H1 (cell line): ENCODE measurements around the gene CEP104. TPM values are rescaled to one million over a fixed set of nuclear protein-coding genes. Genes with fewer than 3 reads are reported as not detected.

Source experiments
- CTCF ChIA-PET: fragments of 300-600 bp; sonication (Branson Sonifier 250); formaldehyde crosslinking; loops from one replicate; lab custom pipeline; 2021; ENCODE audit not compliant: partially characterized antibody; lab: Charles Lee
- POLR2A ChIA-PET: fragments of 300-600 bp; sonication (Branson Sonifier 250); formaldehyde crosslinking; loops from one replicate; lab custom pipeline; 2021; ENCODE audit warnings: inconsistent platforms; ENCODE audit not compliant: partially characterized antibody; lab: Charles Lee
- DNase-seq, 2 experiments: peaks; one replicate each; pipeline versions ENCODE4 v3.0.0 to v3.0.0-alpha.2; 2010 to 2022; ENCODE audit warnings: low spot score in 2 of 2, low read depth in 1 of 2, mixed read lengths in 1 of 2
- FAIRE-seq: peaks from 2 replicates; lab custom pipeline; 2011; peaks lifted over from hg19 to GRCh38; lab: Jason Lieb, UNC
- H2AFZ ChIP-seq: 2 replicates; pipeline ENCODE4 v1.8.1; 2012; ENCODE audit warnings: low read length, inconsistent platforms
- H2AK5ac ChIP-seq: 2 replicates; pipeline ENCODE4 v1.6.1; 2013; ENCODE audit warnings: low read depth, low read length
- H2BK120ac ChIP-seq: replicated peaks from 2 replicates; pipeline ENCODE3; 2013; ENCODE audit warnings: low read depth, low read length, inconsistent platforms
- H2BK12ac ChIP-seq: 2 replicates; pipeline ENCODE4 v1.6.1; 2013; ENCODE audit warnings: low read depth, low read length
- H2BK15ac ChIP-seq: 2 replicates; pipeline ENCODE4 v1.6.1; 2013; ENCODE audit warnings: low read length
- H2BK20ac ChIP-seq: 2 replicates; pipeline ENCODE4 v1.6.1; 2013; ENCODE audit warnings: low read length
- H2BK5ac ChIP-seq: 2 replicates; pipeline ENCODE4 v1.6.1; 2013; ENCODE audit warnings: low read depth, low read length
- H3K14ac ChIP-seq: 2 replicates; pipeline ENCODE4 v1.6.1; 2013; ENCODE audit warnings: inconsistent platforms; ENCODE audit not compliant: insufficient read length
- H3K18ac ChIP-seq: 2 replicates; pipeline ENCODE4 v1.6.1; 2013; ENCODE audit warnings: low read length; ENCODE audit errors: extremely low read depth
- H3K23ac ChIP-seq: 2 replicates; pipeline ENCODE4 v1.6.1; 2013; ENCODE audit warnings: inconsistent platforms; ENCODE audit not compliant: insufficient read length
- H3K23me2 ChIP-seq: 2 replicates; pipeline ENCODE4 v1.6.1; 2013; ENCODE audit warnings: low read depth, low read length
- H3K27ac ChIP-seq: 2 replicates; pipeline ENCODE4 v1.6.1; 2011; ENCODE audit warnings: low read depth, low read length, inconsistent platforms
- H3K27me3 ChIP-seq, 4 experiments: replicated peaks in 1 of 4; 1 replicate in 1 of 4; 2 replicates in 3 of 4; pipeline versions ENCODE4 v1.6.1 to v1.8.1; 2011 to 2013; ENCODE audit warnings: low read length in 3 of 4, mild to moderate bottlenecking in 3 of 4, inconsistent platforms in 2 of 4, mixed read lengths in 2 of 4, moderate library complexity in 1 of 4; ENCODE audit not compliant: control insufficient read depth in 3 of 4, insufficient read depth in 3 of 4; ENCODE audit errors: extremely low read depth in 1 of 4
- H3K36me3 ChIP-seq, 4 experiments: 2 replicates each; pipeline versions ENCODE4 v1.6.1 to v1.8.1; 2011 to 2013; ENCODE audit warnings: mild to moderate bottlenecking in 4 of 4, low read length in 3 of 4, moderate library complexity in 2 of 4, control low read depth in 1 of 4, inconsistent platforms in 1 of 4; ENCODE audit not compliant: insufficient read depth in 4 of 4, control insufficient read depth in 2 of 4
- H3K4ac ChIP-seq: replicated peaks from 2 replicates; pipeline ENCODE3; 2013; ENCODE audit warnings: low read length, low read depth, mixed read lengths, inconsistent platforms; ENCODE audit not compliant: insufficient read length
- H3K4me1 ChIP-seq, 4 experiments: replicated peaks in 1 of 4; 1 replicate in 1 of 4; 2 replicates in 3 of 4; pipeline versions ENCODE4 v1.6.1 to v1.8.1; 2011 to 2013; ENCODE audit warnings: low read length in 3 of 4, inconsistent platforms in 2 of 4, mixed read lengths in 1 of 4; ENCODE audit not compliant: insufficient read depth in 4 of 4, control insufficient read depth in 3 of 4
- H3K4me2 ChIP-seq, 2 experiments: 2 replicates each; pipeline versions ENCODE4 v1.6.1 to v1.8.1; 2011 to 2013; ENCODE audit warnings: low read depth in 2 of 2, low read length in 2 of 2, control low read depth in 1 of 2, inconsistent platforms in 1 of 2, mild to moderate bottlenecking in 1 of 2; ENCODE audit not compliant: insufficient read depth in 1 of 2
- H3K4me3 ChIP-seq, 4 experiments: fragments of 200-600, 300-600 bp in 1 of 4; sonication (generic), shearing (Covaris generic), sonication (Bioruptor Twin) in 1 of 4; 2 replicates each; pipeline versions ENCODE4 v1.5.1 to v1.8.1; 2011 to 2016; ENCODE audit warnings: low read length in 4 of 4, low read depth in 3 of 4, control low read depth in 2 of 4, inconsistent platforms in 2 of 4, mild to moderate bottlenecking in 2 of 4, mixed read lengths in 1 of 4, moderate library complexity in 1 of 4; ENCODE audit not compliant: insufficient read depth in 2 of 4; ENCODE audit errors: extremely low read depth in 1 of 4
- H3K56ac ChIP-seq: replicated peaks from 2 replicates; pipeline ENCODE3; 2013; ENCODE audit warnings: low read depth, mild to moderate bottlenecking, mixed read lengths, low read length, inconsistent platforms; ENCODE audit not compliant: insufficient read length
- H3K79me1 ChIP-seq: 2 replicates; pipeline ENCODE4 v1.6.1; 2013; ENCODE audit warnings: low read depth, low read length, control low read depth
- H3K79me2 ChIP-seq, 2 experiments: 2 replicates each; pipeline versions ENCODE4 v1.6.1 to v1.8.1; 2012 to 2013; ENCODE audit warnings: low read length in 2 of 2, mild to moderate bottlenecking in 2 of 2, inconsistent platforms in 1 of 2; ENCODE audit not compliant: insufficient read depth in 2 of 2, control insufficient read depth in 1 of 2
- H3K9ac ChIP-seq, 4 experiments: replicated peaks in 1 of 4; 1 replicate in 1 of 4; 2 replicates in 3 of 4; pipeline versions ENCODE4 v1.6.1 to v1.8.1; 2011 to 2013; ENCODE audit warnings: low read depth in 3 of 4, low read length in 3 of 4, control low read depth in 2 of 4, mild to moderate bottlenecking in 2 of 4, moderate library complexity in 2 of 4, inconsistent platforms in 1 of 4; ENCODE audit errors: extremely low read depth in 1 of 4
- H3K9me3 ChIP-seq, 2 experiments: 2 replicates each; pipeline versions ENCODE4 v1.6.1 to v1.8.1; 2012 to 2013; ENCODE audit warnings: mild to moderate bottlenecking in 2 of 2, moderate library complexity in 2 of 2, control low read depth in 1 of 2, inconsistent platforms in 1 of 2, low read depth in 1 of 2, low read length in 1 of 2, mixed read lengths in 1 of 2; ENCODE audit not compliant: insufficient read depth in 2 of 2
- H4K20me1 ChIP-seq, 2 experiments: replicated peaks in 1 of 2; 2 replicates each; pipeline versions ENCODE3 to v1.8.1; 2011 to 2013; ENCODE audit warnings: inconsistent platforms in 2 of 2, low read length in 2 of 2, mild to moderate bottlenecking in 1 of 2; ENCODE audit not compliant: insufficient read depth in 2 of 2, control insufficient read depth in 1 of 2
- H4K5ac ChIP-seq: 2 replicates; pipeline ENCODE4 v1.6.1; 2013; ENCODE audit warnings: low read length, low read depth, mixed read lengths, inconsistent platforms; ENCODE audit not compliant: insufficient read length
- H4K8ac ChIP-seq: 2 replicates; pipeline ENCODE4 v1.8.0; 2013; ENCODE audit warnings: mild to moderate bottlenecking, moderate library complexity, low read length, inconsistent platforms; ENCODE audit not compliant: insufficient read depth; ENCODE audit errors: extremely low read depth
- H4K91ac ChIP-seq: replicated peaks from 2 replicates; pipeline ENCODE3; 2013; ENCODE audit warnings: low read length, mixed read lengths, inconsistent platforms; ENCODE audit not compliant: insufficient read length
- CTBP2 ChIP-seq: IDR thresholded peaks from 2 replicates; pipeline ENCODE4 v1.7.0; 2011; ENCODE audit warnings: borderline replicate concordance, mild to moderate bottlenecking, moderate library complexity, mixed read lengths, low read length; ENCODE audit not compliant: insufficient read depth, insufficient read length
- POLR2AphosphoS5 ChIP-seq: IDR thresholded peaks from 2 replicates; pipeline ENCODE4 v1.6.1; 2011; ENCODE audit warnings: low read depth, low read length
- WGBS, 2 experiments: shearing (Covaris generic) in 1 of 2; methylation state at CpG; one replicate each; pipeline versions ENCODE4 v1.1.6 to v1.1.7; 2013 to 2015; ENCODE audit warnings: low lambda C conversion rate in 2 of 2, mixed read lengths in 2 of 2, inconsistent platforms in 1 of 2, low coverage in 1 of 2, missing lambda C conversion rate in 1 of 2; ENCODE audit not compliant: insufficient replicate concordance in 2 of 2, insufficient coverage in 1 of 2, insufficient read length in 1 of 2; ENCODE audit errors: extremely low coverage in 1 of 2, missing lambda C conversion rate in 1 of 2; 5-methylcytosine and 5-hydroxymethylcytosine counted together
- polyA plus RNA-seq, 7 experiments: library from polyadenylated mRNA; depleted of rRNA in 3 of 7; stranded (reverse) in 5 of 7; unstranded in 2 of 7; fragments of >200 nt in 5 of 7; fragments of 200-250 nt in 2 of 7; gene quantifications; 1 replicate in 5 of 7; 2 replicates in 1 of 7; 4 replicates in 1 of 7; pipeline versions ENCODE4 v1.2.1 to v1.2.3, GENCODE V29; 2011 to 2013; ENCODE audit warnings: missing spikeins in 2 of 7, mixed read lengths in 2 of 7
- total RNA-seq: library from RNA; stranded (reverse); fragmentation: NEBNext Ultra II Directional; extraction: Animal tissue kit (Norgen Biotek cat#: 25700); gene quantifications from 2 replicates; pipeline ENCODE4 v1.2.1, GENCODE V29; 2021

The CEP104 gene
- total and polyA plus RNA-seq, 2 of the 8 experiments (the other 6 are each of a cell fraction or from before 2014, with no cell fraction given), result 8.0 to 43.9 TPM

DNA sequence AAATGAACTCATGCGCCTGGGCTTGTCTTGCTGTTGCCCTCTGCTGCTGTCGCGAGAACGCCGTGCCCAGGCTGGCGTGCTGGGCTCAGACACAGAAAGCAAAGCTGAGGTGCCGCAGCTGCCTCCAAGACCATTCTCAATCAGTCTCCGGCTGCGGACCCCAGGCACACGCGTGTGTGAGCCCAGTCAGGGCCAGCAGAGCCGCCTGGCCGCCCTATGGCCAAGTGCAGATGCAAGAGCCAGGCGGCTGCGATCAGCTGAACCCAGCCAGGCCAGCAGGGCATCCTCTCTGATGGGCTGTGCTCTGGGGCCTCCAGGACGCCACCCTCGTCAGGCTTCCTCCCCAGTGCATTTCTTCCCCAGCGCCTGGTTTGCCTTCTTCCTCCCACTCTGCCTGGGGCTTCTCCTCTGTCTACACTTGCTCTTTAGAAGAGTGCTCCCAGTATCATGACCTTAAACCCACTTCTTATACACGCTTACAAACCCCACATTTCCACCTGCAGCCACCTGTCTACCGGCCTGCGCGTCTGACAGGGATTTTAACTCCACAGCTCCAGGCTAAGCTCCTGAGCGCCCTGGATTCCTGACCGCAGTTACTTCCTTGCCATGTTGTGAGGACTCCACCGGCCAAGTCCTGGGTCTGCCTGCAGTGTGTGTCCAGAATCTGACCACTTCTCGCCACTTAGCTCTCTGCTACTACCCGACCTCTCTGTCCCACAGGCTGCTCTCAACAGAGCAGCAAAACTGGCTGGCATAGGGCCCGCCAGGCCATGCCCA lies 39.0 kb downstream of the CEP104 start:
- POLR2A ChIA-PET, result no interaction called here
- no peak overlapping the region for H4K5ac ChIP-seq

More for the DNA sequence above, 39.0 kb downstream of the CEP104 start:
- Histone ChIP-seq H2BK12ac (no peak overlapping the region), H4K20me1 (peaks cover 0 to 4% of the 10 kb centered on the region in 2 experiments), H2BK15ac (no peak overlapping the region), H3K79me2 (no peaks in the 10 kb centered on the region), H3K27me3 (no peaks in the 10 kb centered on the region), H2BK5ac (no peak overlapping the region; the same call in 1 of the 2 replicates), H3K4ac (no peak overlapping the region), H4K8ac (no peak overlapping the region), H3K56ac (no peak overlapping the region), H3K79me1 (no peaks in the 10 kb centered on the region), H3K4me1 (no peaks in the 10 kb centered on the region; a peak in 1 of 7 replicates), H3K4me2 (no peak overlapping the region), H3K14ac (no peak overlapping the region), H2BK120ac (no peak overlapping the region), H3K18ac (no peak overlapping the region), H4K91ac (no peak overlapping the region), H3K9ac (no peak overlapping the region), H3K27ac (no peak overlapping the region), H2AK5ac (no peak overlapping the region), H3K36me3 (peaks cover 0 to 3% (median 0%) of the 10 kb centered on the region in 4 experiments; a peak in 1 of 8 replicates), H3K4me3 (no peak overlapping the region), H3K23me2 (no peaks in the 10 kb centered on the region), H2BK20ac (no peak overlapping the region), H3K23ac (no peak overlapping the region), H2AFZ (no peak overlapping the region), H3K9me3 (no peaks in the 10 kb centered on the region)
- no peak for TF ChIP-seq CTBP2
- TF ChIP-seq POLR2AphosphoS5, result no peak
- FAIRE-seq, result no peak
- DNase-seq, result no peak
- WGBS, 2 experiments, result 92% methylated on average over 28 of the region's 28 CpGs; no CpG with 5 or more reads in 1 of the 2 experiments
- CTCF ChIA-PET, result interaction anchor here (1.6 to 2.0 kb wide), 2 partner anchors 16 to 42 kb away, joined by 4 to 6 read pairs; no protein-coding TSS in a partner anchor
